HCT116 (cell line): ENCODE measurements around the gene KLHDC3. TPM values are rescaled to one million over a fixed set of nuclear protein-coding genes. Genes with fewer than 3 reads are reported as not detected.
A peak's percentile ranks its signal among the peaks of the same experiment; 100 is the strongest.

Experiments used
- ATAC-seq: fragments of 200-7000 bp; cut with Tn5 transposase; 2 replicates; pipeline ENCODE4 v1.9.1; 2020; ENCODE audit warnings: mild to moderate bottlenecking, moderate library complexity
- BruUV-seq: library from RNA; stranded (reverse); fragments of 400-500 nt; replicated peaks from 2 replicates; lab custom pipeline; 2021; lab: Mats Ljungman, UMichigan
- CTCF ChIA-PET: fragments of 300-600 bp; sonication (Branson Sonifier 250); formaldehyde crosslinking; loops from one replicate; lab custom pipeline; 2021; ENCODE audit warnings: antibody characterized with exemption; lab: Charles Lee
- POLR2A ChIA-PET: fragments of 300-600, 350-600 bp; sonication (Branson Sonifier 250); formaldehyde crosslinking; loops from one replicate; lab custom pipeline; 2021; ENCODE audit warnings: antibody characterized with exemption; lab: Charles Lee
- RAD21 ChIA-PET, 2 experiments: fragments of 300-600 bp; sonication (Branson Sonifier 250); formaldehyde crosslinking; loops; one replicate each; lab custom pipeline; 2023; ENCODE audit warnings: low total read pairs in 2 of 2; ENCODE audit not compliant: uncharacterized antibody in 2 of 2, unreplicated experiment in 2 of 2, low non-redundant PET in 1 of 2; lab: Charles Lee
- DNase-seq: peaks from one replicate; pipeline ENCODE4 v3.0.0-alpha.2; 2010; ENCODE audit warnings: low read depth, low spot score
- H2AFZ ChIP-seq: fragments of 200-600 bp; shearing (Covaris generic), sonication (generic); 2 replicates; pipeline ENCODE4 v1.6.1; 2017; ENCODE audit warnings: low read depth, mixed run types, mixed read lengths, antibody characterized with exemption, low read length; ENCODE audit not compliant: poor library complexity, severe bottlenecking
- H3K27ac ChIP-seq: 2 replicates; pipeline ENCODE4 v1.5.1; 2012; ENCODE audit warnings: low read depth, low read length
- H3K27me3 ChIP-seq: fragments of 200-600 bp; sonication (generic); 2 replicates; pipeline ENCODE4 v1.6.1; 2016; ENCODE audit warnings: mixed run types, low read length, mixed read lengths; ENCODE audit not compliant: insufficient read depth
- H3K36me3 ChIP-seq, 2 experiments: fragments of 200-500 bp in 1 of 2; fragments of 200-600 bp in 1 of 2; sonication (Bioruptor generic) in 1 of 2; sonication (generic) in 1 of 2; 2 replicates each; pipeline versions ENCODE4 v1.5.1 to v1.6.1; 2014 to 2016; ENCODE audit warnings: low read length in 2 of 2, inconsistent platforms in 1 of 2, mixed read lengths in 1 of 2, mixed run types in 1 of 2; ENCODE audit not compliant: insufficient read depth in 2 of 2, control insufficient read depth in 1 of 2
- H3K4me1 ChIP-seq, 2 experiments: fragments of 200-600 bp in 1 of 2; sonication (generic) in 1 of 2; 2 replicates each; pipeline versions ENCODE4 v1.5.1 to v1.6.1; 2012 to 2017; ENCODE audit warnings: low read length in 2 of 2, inconsistent platforms in 1 of 2, mild to moderate bottlenecking in 1 of 2, mixed read lengths in 1 of 2, mixed run types in 1 of 2, moderate library complexity in 1 of 2; ENCODE audit not compliant: insufficient read depth in 2 of 2, control insufficient read depth in 1 of 2
- H3K4me2 ChIP-seq: fragments of 200-600 bp; sonication (generic); 2 replicates; pipeline ENCODE4 v1.6.1; 2017; ENCODE audit warnings: mixed run types, low read length, mixed read lengths
- H3K4me3 ChIP-seq, 2 experiments: fragments of 200-600 bp in 1 of 2; sonication (generic) in 1 of 2; replicated peaks in 1 of 2; 2 replicates each; pipeline ENCODE4 v1.5.1; 2011 to 2016; ENCODE audit warnings: low read length in 2 of 2, control low read depth in 1 of 2, low read depth in 1 of 2, mild to moderate bottlenecking in 1 of 2, mixed read lengths in 1 of 2, mixed run types in 1 of 2
- H3K79me2 ChIP-seq: fragments of 200-600 bp; sonication (generic); 2 replicates; pipeline ENCODE4 v1.6.1; 2017; ENCODE audit warnings: mild to moderate bottlenecking, mixed run types, low read length, moderate library complexity, mixed read lengths; ENCODE audit not compliant: insufficient read depth
- H3K9ac ChIP-seq: fragments of 200-600 bp; sonication (generic); 2 replicates; pipeline ENCODE4 v1.6.1; 2016; ENCODE audit warnings: low read length, mixed read lengths
- H3K9me2 ChIP-seq: fragments of 200-600 bp; sonication (generic), shearing (Covaris generic); 2 replicates; pipeline ENCODE4 v1.6.1; 2017; ENCODE audit warnings: mixed run types, mild to moderate bottlenecking, moderate library complexity; ENCODE audit not compliant: insufficient read depth
- H3K9me3 ChIP-seq, 2 experiments: fragments of 200-500 bp in 1 of 2; fragments of 200-600 bp in 1 of 2; sonication (Bioruptor generic) in 1 of 2; sonication (generic) in 1 of 2; 2 replicates each; pipeline ENCODE4 v1.6.1; 2014 to 2017; ENCODE audit warnings: low read length in 2 of 2, mixed read lengths in 2 of 2, inconsistent platforms in 1 of 2, low read depth in 1 of 2, mild to moderate bottlenecking in 1 of 2, mixed run types in 1 of 2, moderate library complexity in 1 of 2; ENCODE audit not compliant: control insufficient read depth in 1 of 2, insufficient read depth in 1 of 2
- H4K20me1 ChIP-seq: fragments of 200-600 bp; sonication (generic), shearing (Covaris generic); 2 replicates; pipeline ENCODE4 v1.6.1; 2017; ENCODE audit warnings: mixed run types, mild to moderate bottlenecking, moderate library complexity; ENCODE audit not compliant: insufficient read depth
- ATF3 ChIP-seq: IDR thresholded peaks from 2 replicates; pipeline ENCODE4 v1.6.1; 2012
- CTCF ChIP-seq, 3 experiments: fragments of 200-600 bp in 1 of 3; sonication (generic) in 1 of 3; IDR thresholded peaks in 2 of 3; conservative IDR thresholded peaks in 1 of 3; 2 replicates each; pipeline ENCODE4 v1.5.1; 2012 to 2017; ENCODE audit warnings: low read depth in 2 of 3, low read length in 2 of 3, antibody characterized with exemption in 1 of 3, borderline replicate concordance in 1 of 3, control low read depth in 1 of 3, mild to moderate bottlenecking in 1 of 3, mixed read lengths in 1 of 3, mixed run types in 1 of 3, moderate library complexity in 1 of 3; ENCODE audit not compliant: insufficient read depth in 1 of 3
- EGR1 ChIP-seq: IDR thresholded peaks from 2 replicates; pipeline ENCODE4 v1.6.1; 2012; ENCODE audit warnings: low read depth
- EZH2phosphoT487 ChIP-seq: fragments of 200-600 bp; IDR thresholded peaks from 2 replicates; pipeline ENCODE4 v1.6.1; 2018; ENCODE audit warnings: antibody characterized with exemption, borderline replicate concordance
- MAX ChIP-seq: IDR thresholded peaks from 2 replicates; pipeline ENCODE4 v1.6.1; 2012
- POLR2AphosphoS5 ChIP-seq: IDR thresholded peaks from 2 replicates; pipeline ENCODE4 v1.6.1; 2011; ENCODE audit warnings: mild to moderate bottlenecking, low read depth, low read length, moderate library complexity
- RAD21 ChIP-seq: IDR thresholded peaks from 2 replicates; pipeline ENCODE4 v1.6.1; 2012; ENCODE audit warnings: low read depth, mild to moderate bottlenecking
- SIN3A ChIP-seq: IDR thresholded peaks from 2 replicates; pipeline ENCODE4 v1.6.1; 2012; ENCODE audit warnings: low read depth
- SP1 ChIP-seq: IDR thresholded peaks from 2 replicates; pipeline ENCODE4 v1.6.1; 2012; ENCODE audit warnings: low read depth
- SRF ChIP-seq: IDR thresholded peaks from 2 replicates; pipeline ENCODE4 v1.6.1; 2012; ENCODE audit warnings: low read depth
- YY1 ChIP-seq: IDR thresholded peaks from 2 replicates; pipeline ENCODE4 v1.6.1; 2011; ENCODE audit warnings: low read length, low read depth, moderate library complexity, mild to moderate bottlenecking; ENCODE audit not compliant: insufficient replicate concordance; ENCODE audit errors: extremely low read depth
- ZBTB33 ChIP-seq: IDR thresholded peaks from 2 replicates; pipeline ENCODE4 v1.6.1; 2011; ENCODE audit warnings: mild to moderate bottlenecking, low read length, moderate library complexity; ENCODE audit not compliant: insufficient replicate concordance; ENCODE audit errors: extremely low read depth
- intact Hi-C: fragments of 100-400 bp; cut with micrococcal nuclease; formaldehyde crosslinking; loops from 2 replicates; pipeline ENCODE4 v1.10.0; 2022
- total RNA-seq: library from RNA; stranded (reverse); gene quantifications from one replicate; pipeline ENCODE4 v1.2.1, GENCODE V29; 2021; ENCODE audit not compliant: unreplicated experiment

The KLHDC3 gene
- total RNA-seq, 1 experiment from 2014 or later, result 67.2 TPM

GRCh38 chr6:43019152-43019551 is 5.1 kb downstream of the KLHDC3 start:
- peaks cover 9 to 10% of the 10 kb centered on the region in 2 experiments for H3K36me3 ChIP-seq
- no peaks in the 10 kb centered on the region for H3K9me2 ChIP-seq
- TF ChIP-seq YY1, result no peak
- intact Hi-C loops, result no loop called here
- H3K4me1 ChIP-seq, result peaks cover 9 to 28% of the 10 kb centered on the region in 2 experiments
- CTCF ChIA-PET, result interaction anchor here (1.1 kb wide), 1 partner anchor 124 kb away, joined by 3 read pairs; no protein-coding TSS in a partner anchor
- RAD21 ChIA-PET, result no interaction called here
- no peak overlapping the region for H3K9ac ChIP-seq
- H3K4me2 ChIP-seq, result no peak overlapping the region
- H4K20me1 ChIP-seq, result no peaks in the 10 kb centered on the region
- POLR2A ChIA-PET, result no interaction called here
- no peak overlapping the region for H2AFZ ChIP-seq
- H3K4me3 ChIP-seq, result no peak overlapping the region
- no TSS peak for BruUV-seq
- H3K79me2 ChIP-seq, result peaks cover 58% of the 10 kb centered on the region
- DNase-seq (no peak), ATAC-seq (no peak)
- no peak overlapping the region for H3K27ac ChIP-seq
- no peaks in the 10 kb centered on the region for H3K27me3 ChIP-seq
- no peaks in the 10 kb centered on the region for H3K9me3 ChIP-seq

- Histone ChIP-seq H3K4me2 (peak overlapping the region; percentile 94), H3K27ac (peak overlapping the region; percentile 80), H3K27me3 (no peaks in the 10 kb centered on the region), H3K4me3 (no peak overlapping the region), H2AFZ (no peak overlapping the region), H3K79me2 (peaks cover 59% of the 10 kb centered on the region), H3K4me1 (peaks cover 9 to 23% of the 10 kb centered on the region in 2 experiments), H3K36me3 (peaks cover 14 to 20% of the 10 kb centered on the region in 2 experiments), H3K9me3 (no peaks in the 10 kb centered on the region), H3K9ac (peak overlapping the region; percentile 93), H3K9me2 (no peaks in the 10 kb centered on the region), H4K20me1 (no peaks in the 10 kb centered on the region)
- DNase-seq, result no peak
- RAD21 ChIA-PET, result no interaction called here
- CTCF ChIA-PET, result interaction anchor here (1.1 kb wide), 1 partner anchor 123 kb away, joined by 3 read pairs; no protein-coding TSS in a partner anchor
- intact Hi-C loops, result no loop called here
- ATAC-seq, result no peak
- TF ChIP-seq ATF3 (no peak), SRF (no peak), SP1 (no peak), POLR2AphosphoS5 (no peak), ZBTB33 (no peak), MAX (no peak), SIN3A (no peak), RAD21 (no peak), EZH2phosphoT487 (no peak), CTCF (IDR thresholded peaks at IDR 0.05 in 2 of 3, conservative IDR thresholded peaks at IDR 0.05 in 1 of 3; ENCODE audit: borderline replicate concordance in 1 of 3, insufficient read depth in 1 of 3, low read depth in 2 of 3, low read length in 2 of 3) (no peak), EGR1 (no peak)
- no TSS peak for BruUV-seq
- POLR2A ChIA-PET, result interaction anchor here (1.1 to 2.2 kb wide), 2 partner anchors 16 to 41 kb away, joined by 4 to 5 read pairs; partner anchors contain the start of gene PEX6
Measured at GRCh38 chr6:43020052-43020705, 6.1 kb downstream of the KLHDC3 start.
